Keratinocyte (primary cell): ENCODE results near the gene TYR.

Source experiments
- EZH2 ChIP-seq: IDR thresholded peaks from one replicate; pipeline ENCODE4 v1.6.1; 2012; ENCODE audit warnings: inconsistent platforms, mild to moderate bottlenecking, low read length, moderate library complexity
- TF ChIP-seq, protein P1 (sequence below), 3 experiments: IDR thresholded peaks in 1 of 3; conservative IDR thresholded peaks in 1 of 3; optimal IDR thresholded peaks in 1 of 3; 2 replicates in 2 of 3; 3 replicates in 1 of 3; pipeline versions ENCODE3 to v1.5.1; 2011; ENCODE audit warnings: low read length in 3 of 3, mild to moderate bottlenecking in 3 of 3, moderate library complexity in 2 of 3, control low read depth in 1 of 3, inconsistent platforms in 1 of 3; ENCODE audit not compliant: insufficient read depth in 2 of 3; ENCODE audit errors: extremely low read depth in 1 of 3

- TF ChIP-seq, protein P1, sequence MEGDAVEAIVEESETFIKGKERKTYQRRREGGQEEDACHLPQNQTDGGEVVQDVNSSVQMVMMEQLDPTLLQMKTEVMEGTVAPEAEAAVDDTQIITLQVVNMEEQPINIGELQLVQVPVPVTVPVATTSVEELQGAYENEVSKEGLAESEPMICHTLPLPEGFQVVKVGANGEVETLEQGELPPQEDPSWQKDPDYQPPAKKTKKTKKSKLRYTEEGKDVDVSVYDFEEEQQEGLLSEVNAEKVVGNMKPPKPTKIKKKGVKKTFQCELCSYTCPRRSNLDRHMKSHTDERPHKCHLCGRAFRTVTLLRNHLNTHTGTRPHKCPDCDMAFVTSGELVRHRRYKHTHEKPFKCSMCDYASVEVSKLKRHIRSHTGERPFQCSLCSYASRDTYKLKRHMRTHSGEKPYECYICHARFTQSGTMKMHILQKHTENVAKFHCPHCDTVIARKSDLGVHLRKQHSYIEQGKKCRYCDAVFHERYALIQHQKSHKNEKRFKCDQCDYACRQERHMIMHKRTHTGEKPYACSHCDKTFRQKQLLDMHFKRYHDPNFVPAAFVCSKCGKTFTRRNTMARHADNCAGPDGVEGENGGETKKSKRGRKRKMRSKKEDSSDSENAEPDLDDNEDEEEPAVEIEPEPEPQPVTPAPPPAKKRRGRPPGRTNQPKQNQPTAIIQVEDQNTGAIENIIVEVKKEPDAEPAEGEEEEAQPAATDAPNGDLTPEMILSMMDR (optimal IDR thresholded peaks at IDR 0.05 in 1 of 3, IDR thresholded peaks at IDR 0.05 in 1 of 3, conservative IDR thresholded peaks at IDR 0.05 in 1 of 3; ENCODE audit: extremely low read depth in 1 of 3, insufficient read depth in 2 of 3, low read length in 3 of 3), result no peak
- TF ChIP-seq EZH2, result no peak
Observed at GRCh38 chr11:89182773-89183518, 5.3 kb downstream of the TYR start.
